ENCODE measurements around the gene LGI2.
"Not testable (repeated sequence)": the region's sequence is repeated elsewhere in the genome, so short reads cannot be mapped to it uniquely, and the experiment has no call there.

LGI2 gene, protein sequence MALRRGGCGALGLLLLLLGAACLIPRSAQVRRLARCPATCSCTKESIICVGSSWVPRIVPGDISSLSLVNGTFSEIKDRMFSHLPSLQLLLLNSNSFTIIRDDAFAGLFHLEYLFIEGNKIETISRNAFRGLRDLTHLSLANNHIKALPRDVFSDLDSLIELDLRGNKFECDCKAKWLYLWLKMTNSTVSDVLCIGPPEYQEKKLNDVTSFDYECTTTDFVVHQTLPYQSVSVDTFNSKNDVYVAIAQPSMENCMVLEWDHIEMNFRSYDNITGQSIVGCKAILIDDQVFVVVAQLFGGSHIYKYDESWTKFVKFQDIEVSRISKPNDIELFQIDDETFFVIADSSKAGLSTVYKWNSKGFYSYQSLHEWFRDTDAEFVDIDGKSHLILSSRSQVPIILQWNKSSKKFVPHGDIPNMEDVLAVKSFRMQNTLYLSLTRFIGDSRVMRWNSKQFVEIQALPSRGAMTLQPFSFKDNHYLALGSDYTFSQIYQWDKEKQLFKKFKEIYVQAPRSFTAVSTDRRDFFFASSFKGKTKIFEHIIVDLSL

DNA sequence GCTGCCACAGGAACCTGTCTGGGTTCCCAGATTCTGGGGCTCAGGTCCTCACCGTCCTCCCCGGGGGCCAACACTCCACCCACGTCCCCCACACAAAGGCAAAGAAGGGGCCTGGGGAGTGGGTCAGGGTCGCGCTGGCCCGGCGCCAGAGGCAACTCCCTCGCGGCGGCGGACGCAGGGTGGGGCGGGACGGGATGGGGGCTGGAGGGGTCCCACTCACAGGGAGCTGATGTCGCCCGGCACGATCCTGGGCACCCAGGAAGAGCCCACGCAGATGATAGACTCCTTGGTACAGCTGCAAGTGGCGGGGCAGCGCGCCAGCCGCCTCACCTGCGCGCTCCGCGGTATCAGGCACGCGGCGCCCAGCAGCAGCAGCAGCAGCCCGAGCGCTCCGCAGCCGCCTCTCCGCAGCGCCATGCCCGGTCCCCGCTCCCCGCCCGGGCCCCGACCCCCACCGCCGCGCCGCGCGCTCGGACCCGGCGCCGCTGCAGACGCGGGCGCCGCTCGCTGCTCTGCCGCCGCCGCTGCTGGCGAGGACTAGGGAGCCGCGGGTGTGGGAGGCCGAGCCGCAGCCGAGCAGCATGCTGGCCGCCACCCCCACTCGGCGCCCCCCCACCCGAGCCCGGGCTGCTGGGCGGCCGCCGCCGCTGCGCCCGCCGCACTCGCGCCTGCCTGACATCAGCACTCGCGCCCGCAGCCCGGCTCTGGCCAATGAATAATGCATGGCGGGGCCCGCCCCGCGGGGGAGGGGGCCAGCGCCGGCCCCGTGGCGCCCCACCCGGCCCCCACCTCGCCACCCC is at the start of gene LGI2:
Gene LGI2, minus strand, starts transcription at position 670 of the 800 bp plus-strand sequence. Its CDS starts 253 bp downstream, at position 417.
- no peak for DNase-seq (ENCODE audit: low read depth in 2 of 2)

DNA sequence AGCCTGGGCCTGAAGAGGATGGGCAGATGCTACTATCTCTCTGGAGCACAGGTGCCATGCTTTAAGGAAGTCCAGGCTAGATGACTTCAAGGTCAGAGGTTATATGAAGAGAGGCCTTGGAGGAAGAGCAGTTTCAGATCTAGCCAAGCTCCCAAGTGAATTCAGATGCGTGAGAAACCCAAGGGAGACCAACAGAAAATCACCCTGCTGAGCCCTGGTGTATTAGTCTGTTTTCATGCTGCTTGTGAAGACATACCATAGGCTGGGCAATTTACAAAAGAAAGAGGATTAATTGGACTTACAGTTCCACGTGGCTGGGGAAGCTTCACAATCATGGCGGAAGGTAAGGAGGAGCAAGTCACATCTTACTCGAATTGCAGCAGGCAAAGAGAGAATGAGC is 47.8 kb upstream of the LGI2 start:
- no peak for DNase-seq (ENCODE audit: low read depth in 2 of 2)

DNA sequence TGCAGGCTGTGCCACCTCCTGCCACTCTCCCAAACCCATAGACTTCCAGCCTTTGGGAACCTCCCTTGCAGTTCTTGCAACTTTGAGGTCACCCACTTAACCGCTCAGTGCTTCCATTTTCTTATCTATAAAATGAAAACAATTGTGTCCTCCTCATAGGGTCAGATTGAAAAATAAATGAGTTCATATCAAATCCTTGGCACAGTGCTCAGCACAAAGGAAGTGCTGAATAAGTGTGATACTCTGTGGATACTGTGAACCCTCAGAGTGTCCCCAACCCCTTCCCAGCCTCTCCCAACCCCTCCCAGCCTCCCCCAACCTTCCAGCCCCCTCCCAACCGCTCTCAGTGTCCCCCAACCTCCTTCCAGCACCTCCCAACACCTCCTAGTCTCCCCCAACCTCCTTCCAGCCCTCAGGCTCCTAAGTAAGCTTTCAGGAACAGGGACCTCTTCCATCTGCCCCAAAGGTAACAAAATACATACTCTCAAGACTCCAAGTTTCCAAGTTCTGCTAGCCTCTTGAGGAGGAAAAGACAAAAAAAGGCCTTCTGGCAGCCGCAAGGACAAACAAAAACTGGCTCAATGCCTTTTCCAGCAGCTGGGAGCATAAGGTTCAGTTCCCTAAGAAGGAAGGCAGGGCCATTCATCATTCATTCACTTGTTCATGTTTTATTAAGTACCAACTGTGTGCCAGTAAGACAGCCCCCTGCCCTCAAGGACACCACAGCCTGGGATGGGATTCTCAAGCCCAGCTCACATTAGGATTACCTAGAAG is 46.1 kb upstream of the LGI2 start:
- no peak for DNase-seq (ENCODE audit: low read depth in 2 of 2)

DNA sequence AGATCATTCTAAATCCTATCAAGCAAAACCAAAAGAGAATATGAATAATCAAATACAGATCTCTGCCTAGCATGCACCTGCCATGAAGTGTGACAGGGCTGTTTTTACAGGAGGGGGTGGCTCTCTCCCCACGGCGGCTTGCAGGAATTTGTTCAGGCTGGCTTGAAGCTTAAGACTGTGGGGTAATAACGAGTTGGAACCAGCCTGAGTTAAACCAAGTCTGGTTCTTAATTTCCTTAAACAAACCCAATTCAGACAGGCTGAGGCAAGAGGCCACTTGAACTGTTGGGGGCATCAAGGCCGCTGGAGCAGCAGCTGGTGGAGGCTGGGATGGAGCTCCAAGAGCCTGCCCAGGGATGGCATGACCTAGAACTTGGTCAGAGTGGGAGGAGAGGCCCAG is 45.1 kb upstream of the LGI2 start:
- no peak for DNase-seq (ENCODE audit: low read depth in 2 of 2)

DNA sequence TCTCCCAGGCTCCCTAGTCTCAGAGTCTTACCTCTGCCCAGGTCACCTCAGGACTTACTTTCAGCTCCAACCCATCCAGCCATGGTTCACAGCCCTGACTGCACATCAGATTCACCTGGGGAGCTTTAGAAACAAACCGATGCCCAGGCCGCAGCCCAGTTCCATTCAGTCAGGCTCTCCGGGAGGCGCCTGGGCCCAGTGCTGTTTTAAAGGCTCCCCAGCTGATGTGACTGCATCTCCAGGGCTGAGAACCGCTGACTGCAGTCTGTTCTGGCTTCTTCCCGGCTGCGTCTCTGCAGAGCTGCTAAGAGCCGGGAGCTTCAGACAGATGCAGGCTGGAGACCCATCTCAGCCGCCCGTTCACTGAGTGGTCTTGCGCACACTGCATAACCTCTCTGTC is 44.4 kb upstream of the LGI2 start:
- no peak for DNase-seq (ENCODE audit: low read depth in 2 of 2)

DNA sequence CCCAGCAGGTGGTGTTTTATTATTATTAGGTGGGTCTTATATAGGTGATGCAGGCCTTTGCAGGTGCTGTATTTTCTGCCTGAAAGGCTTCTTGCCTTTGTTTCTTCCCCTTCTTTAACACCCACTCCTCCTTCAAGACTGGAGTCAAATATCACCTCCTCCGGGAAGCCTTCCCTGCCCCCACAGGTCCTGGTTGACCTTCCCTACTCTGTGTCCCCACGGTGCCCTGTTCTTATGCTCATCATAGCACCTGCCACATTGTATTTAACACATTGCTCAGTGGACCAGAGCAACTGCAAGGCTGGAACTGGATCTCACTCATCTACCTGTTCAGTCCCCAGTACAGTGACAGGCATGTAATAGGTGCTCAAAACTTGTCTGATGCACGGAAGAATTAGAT is 39.8 kb upstream of the LGI2 start:
- no peak for DNase-seq (ENCODE audit: low read depth in 2 of 2)

DNA sequence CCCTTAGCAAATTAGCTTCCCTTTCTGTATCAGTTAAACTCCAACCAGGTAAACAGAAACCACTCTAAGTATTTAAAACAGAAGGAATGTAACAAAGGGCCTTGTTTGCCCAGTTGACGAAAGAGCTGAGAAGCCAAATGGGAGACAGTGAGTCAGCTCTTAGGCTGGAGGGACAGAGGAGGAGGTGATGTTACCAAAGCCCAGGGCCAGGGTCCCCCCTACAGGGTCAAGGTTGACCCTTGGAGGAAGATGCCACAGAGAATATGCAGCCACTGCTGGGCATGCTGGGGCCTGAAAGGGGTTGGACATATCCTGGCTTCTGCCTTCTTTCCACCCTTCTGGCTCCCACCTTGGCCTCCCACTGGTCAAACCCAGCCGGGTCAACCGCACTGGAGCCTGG is 38.3 kb upstream of the LGI2 start:
- no peak for DNase-seq (ENCODE audit: low read depth in 2 of 2)

DNA sequence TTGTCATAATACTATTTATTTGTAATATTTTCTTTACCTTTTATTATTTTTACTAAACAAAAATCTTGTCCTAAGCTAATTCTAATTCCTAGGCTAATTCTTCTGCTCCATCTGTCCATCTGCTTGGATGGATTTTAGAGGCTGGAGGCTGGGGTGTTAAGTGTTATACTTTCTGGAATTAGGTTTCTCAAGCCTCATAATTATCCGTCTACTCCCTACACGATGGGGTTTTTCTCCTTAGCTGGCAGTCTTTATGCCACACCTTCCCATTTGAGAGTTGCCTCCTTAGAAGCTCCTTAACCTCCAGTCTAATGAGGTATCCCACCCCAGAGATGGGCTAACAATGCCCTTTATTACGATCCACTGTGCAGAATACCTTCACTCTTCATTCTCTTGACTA is 37.6 kb upstream of the LGI2 start:
- no peak for DNase-seq (ENCODE audit: low read depth in 2 of 2)

DNA sequence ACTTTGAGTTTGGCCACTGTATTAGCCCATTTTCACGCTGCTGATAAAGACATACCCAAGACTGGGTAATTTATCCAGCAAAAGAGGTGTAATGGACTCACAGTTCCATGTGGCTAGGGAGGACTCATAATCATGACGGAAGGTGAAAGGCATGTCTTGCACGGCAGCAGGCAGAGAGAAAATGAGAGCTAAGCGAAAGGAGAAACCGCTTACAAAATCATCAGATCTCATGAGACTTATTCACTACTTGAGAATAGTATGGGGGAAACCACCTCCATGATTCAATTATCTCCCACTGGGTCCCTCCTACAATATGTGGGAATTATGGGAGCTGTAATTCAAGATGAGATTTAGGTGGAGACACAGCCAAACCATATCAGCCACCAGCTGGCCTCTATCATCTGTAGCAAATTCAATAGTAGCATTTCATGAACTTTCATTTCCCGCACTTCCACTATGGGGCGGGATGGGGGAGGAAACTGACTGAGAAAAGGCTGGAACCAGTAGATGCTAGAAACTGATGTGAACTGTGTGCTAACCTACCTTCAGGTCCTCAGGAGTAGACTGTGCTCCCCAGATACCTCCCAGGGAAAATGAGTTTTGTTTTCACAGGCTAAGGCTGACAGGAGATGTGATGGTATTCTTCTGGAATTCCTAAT is 35.3 kb upstream of the LGI2 start:
- no peak for DNase-seq (ENCODE audit: low read depth in 2 of 2)

DNA sequence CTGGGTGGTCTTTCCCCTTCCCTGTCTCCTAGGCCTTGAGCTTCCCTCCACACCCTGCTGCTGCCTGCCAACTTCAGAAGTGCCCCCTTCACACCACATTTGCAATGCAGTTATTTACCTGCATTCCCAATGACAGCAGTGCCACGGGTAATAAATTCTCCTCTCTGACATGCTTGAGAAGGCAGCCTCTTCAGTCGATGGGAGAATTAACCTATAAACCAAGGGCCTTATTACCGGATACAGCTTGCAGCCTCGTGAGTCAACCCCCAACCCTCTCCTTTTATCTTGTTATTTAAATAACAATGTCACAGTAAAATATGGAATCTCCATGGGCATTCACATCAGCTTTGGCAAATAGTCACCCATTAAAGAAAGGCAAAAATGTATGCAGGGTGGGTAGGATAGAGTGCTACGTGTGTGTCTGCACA is 34.7 kb upstream of the LGI2 start:
- no peak for DNase-seq (ENCODE audit: low read depth in 2 of 2)

DNA sequence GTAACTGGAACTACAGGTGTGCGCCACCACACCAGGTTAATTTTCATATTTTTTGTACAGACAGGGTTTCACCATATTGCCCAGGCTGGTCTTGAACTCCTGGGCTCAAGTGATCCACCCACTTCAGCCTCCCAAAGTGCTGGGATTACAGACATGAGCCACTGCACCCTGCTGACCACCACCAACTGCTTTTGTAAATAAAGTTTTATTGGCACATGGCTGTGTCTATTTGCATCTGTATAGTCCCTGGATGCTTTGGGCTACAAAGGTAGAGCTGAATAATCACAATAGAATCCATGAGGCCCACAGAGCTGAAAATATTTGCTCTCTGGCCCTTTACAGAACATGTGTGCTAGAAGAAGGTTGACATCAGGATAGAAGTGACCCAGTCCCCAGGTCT is 33.7 kb upstream of the LGI2 start:
- not testable (repeated sequence) for DNase-seq (ENCODE audit: low read depth in 2 of 2)

DNA sequence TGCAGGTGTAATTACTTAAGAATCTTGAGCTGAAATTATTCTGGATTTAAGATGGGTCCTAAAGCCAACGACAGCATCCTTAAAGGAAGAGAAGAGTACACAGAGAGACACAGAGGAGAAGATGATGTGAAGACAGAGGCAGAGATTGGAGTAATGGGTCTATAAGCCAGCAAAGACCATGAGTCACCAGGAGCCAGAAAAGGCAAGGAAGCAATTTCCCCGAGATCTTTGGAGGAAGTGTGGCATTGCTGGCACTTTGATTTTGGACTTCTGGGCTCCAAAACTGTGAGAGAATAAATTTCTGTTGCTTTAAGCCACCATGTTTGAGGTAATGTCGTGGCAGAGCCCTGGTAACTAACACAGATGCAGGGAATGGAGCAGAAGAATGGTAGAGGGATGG is 32.4 kb upstream of the LGI2 start:
- no peak for DNase-seq (ENCODE audit: low read depth in 2 of 2)

DNA sequence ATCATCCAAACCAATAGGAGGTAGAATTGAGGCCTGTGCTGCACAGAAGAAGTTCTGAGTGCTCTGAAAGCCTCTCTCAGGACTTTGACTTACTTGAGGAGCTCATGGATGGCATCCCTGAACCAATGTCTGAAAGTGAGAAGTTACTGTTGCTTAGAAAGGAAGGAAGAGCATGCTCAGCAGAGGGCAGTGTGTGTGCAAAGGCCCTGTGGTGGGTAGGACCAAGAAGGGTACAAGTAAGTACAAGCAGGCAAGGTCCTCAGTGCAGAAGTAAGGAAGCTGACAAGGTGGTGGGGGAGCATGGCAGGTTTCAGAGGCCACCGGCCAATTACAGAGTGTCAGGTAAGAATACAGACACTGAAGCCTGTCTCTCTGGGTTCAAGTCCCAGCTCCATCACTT is 31.4 kb upstream of the LGI2 start:
- no peak for DNase-seq (ENCODE audit: low read depth in 2 of 2)

DNA sequence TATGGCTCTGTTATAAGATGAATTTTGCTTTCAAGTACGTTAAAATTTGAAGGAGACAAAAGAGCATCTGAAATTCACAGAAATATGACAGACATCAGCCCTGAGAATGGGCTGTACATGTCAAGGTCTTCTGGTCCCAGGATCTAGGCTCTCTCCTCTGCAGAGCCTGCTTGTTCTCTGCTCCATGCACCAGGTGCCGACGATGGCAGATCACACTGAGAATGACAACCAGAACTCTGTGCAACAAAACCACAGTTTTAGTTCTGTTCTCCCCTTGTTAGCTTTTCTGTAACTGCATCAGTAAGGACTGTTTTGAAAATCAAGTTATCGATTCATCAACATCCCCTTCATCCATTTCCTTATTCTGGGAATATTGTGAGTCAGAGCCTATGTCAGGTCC is 30.9 kb upstream of the LGI2 start:
- no peak for DNase-seq (ENCODE audit: low read depth in 2 of 2)

DNA sequence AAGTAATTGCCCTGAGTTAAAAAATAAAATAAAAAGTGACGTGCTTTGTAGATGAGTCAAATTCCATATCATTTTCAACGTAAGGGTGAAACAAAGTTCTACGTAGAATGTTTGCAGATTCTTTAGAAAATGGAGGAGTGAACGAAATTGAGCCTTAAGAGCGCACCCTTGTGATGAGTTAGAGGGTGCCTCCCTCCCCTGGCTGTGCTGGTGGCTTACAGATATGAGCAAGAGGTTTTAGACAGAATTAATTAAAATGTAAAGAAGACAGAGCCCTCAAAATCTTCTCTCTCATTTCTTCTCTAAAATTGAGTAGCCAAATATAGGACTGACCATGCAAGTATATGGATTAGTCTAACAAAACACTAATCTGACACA is 30.2 kb upstream of the LGI2 start:
- DNase-seq (ENCODE audit: low read depth in 2 of 2), result no peak

DNA sequence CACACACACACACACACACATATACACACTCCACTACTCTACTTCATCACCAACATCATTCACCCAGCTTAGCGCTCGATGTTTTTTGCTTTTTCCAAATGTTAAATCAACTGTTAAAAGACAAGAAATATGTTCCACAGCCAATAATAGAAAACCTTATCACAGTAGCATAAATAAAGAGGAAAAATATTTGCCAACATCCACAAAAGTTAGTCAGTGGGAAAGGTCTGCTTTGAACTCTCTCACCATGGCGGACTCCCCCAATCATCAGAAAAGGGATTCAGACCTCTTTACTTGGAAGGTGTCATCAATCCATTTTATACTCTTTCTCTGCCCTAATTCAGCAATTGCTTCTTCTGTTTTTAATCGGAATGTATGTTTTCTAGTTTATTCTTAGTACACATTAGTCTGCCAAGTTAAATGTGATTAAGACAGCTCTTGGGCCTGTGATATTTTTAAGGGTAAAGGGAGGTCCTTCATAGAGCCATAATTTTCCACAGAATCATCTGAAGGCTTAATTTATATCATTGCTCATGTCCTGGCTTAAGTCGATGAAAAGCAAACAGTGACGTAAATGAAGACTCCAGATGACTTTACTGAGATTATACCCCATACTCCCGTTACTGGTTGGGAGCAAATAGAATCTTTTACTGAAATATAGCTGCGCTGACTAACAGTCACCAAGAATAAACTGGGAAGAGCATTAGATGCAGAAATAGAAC is 29.7 kb upstream of the LGI2 start:
- DNase-seq (ENCODE audit: low read depth in 2 of 2), result no peak

DNA sequence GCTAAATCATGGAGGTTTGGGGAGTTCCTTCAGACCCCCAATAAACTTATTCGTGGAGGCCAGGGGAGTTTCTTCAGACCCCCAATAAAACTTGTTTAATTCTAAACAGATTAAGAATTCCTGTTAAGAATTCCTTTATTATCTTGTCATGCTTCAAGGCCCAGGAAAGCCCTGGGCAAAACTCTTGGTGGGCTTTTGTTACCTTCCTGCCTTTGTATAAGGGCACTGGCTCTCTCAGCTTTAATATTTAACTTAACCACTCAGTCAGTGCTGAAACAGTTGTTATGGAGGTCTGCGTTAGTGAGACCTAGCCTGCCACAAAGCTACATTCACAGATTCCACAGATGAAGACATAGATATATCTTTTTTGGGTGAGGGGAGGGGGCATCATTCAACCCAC is 29.0 kb upstream of the LGI2 start:
- no peak for DNase-seq (ENCODE audit: low read depth in 2 of 2)

DNA sequence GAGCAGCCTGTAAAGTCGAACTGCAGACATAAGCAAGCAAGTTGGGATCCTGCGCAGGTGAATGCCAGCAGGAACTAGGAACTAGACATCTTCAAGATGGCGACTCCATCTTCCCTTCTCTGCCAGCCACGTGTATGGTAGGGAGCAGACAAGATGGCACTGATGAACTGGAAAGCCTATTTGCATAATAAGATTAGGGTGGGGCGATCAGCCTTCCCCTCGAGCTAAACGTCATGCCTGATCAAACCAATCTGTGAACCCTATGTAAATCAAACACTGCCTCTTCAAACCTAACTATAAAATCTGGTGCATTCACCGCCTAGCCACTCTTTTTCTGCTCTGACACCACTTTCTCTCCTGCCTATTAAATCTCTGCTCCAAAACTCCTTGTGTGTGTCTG is 28.1 kb upstream of the LGI2 start:
- DNase-seq (ENCODE audit: low read depth in 2 of 2), result no peak

DNA sequence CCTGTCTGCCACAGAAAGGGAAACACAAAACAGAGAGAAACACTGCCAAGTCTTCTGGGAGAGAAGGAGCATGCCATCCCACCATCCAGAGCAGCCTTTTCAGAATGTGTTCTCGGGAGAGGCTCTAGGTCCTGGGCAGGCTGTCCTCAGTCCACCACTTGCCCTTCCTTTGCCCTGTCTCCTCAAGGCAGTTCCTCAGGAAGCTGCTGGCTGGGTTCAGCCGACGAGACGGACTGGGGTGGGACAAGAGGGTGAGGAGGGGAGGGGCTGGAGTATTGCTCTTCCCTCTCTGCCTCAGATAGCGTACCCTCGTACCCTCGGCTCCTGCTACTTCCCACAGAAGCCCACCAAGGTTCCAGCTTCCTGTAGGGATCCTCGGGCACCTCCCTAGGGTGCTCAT is 26.6 kb upstream of the LGI2 start:
- no peak for DNase-seq (ENCODE audit: low read depth in 2 of 2)

DNA sequence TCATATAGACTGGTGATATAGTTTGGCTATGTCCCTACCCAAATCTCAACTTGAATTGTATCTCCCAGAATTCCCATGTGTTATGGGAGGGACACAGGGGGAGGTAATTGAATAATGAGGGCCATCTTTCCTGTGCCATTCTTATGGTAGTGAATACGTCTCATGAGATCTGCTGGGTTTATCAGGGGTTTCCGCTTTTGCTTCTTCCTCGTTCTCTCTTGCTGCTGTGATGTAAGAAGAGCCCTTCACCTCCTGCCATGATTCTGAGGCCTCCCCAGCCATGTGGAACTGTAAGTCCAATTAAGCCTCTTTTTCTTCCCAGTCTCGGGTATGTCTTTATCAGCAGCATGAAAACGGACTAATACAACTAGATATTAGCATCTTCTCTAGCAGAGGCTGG is 21.3 kb upstream of the LGI2 start:
- not testable (repeated sequence) for DNase-seq (ENCODE audit: low read depth in 2 of 2)

DNA sequence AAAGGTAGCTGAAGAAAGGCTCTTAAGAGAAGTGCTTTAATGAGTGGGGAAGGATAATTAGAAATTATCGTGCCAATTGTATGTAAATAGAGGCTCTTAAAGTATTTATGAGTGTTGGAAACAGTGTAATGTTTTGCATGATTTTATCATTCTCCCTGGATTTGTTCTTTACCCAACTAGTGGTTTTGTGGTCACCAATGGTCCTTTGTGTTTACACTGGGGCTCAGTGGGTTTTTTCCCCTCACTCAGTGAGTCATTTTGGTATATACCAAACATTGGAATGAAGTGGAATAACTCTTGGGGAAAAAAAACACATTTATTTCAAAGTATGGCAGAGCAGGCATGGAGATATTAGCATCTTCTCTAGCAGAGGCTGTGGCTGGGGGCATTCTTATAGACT is 20.8 kb upstream of the LGI2 start:
- no peak for DNase-seq (ENCODE audit: low read depth in 2 of 2)

Measured in stimulated activated CD8-positive, alpha-beta memory T cell treated with anti-CD3 and anti-CD28 coated beads, Interleukin-15, amount 100 ng/mL, for 48 hours (primary cell).